HG02623 (cell line): ENCODE data around the gene MLST8.
"Not testable (repeated sequence)": the region's sequence is repeated elsewhere in the genome, so short reads cannot be mapped to it uniquely, and the experiment has no call there.

Experiments used
- ATAC-seq: cut with Tn5 transposase; IDR thresholded peaks from one replicate; pipeline ENCODE4 v1.9.1; 2021; ENCODE audit warnings: moderate library complexity; ENCODE audit not compliant: unreplicated experiment

The MLST8 gene

GRCh38 chr16:2190002-2190658, 15.1 kb upstream of the MLST8 start:
- ATAC-seq, result no peak

DNA sequence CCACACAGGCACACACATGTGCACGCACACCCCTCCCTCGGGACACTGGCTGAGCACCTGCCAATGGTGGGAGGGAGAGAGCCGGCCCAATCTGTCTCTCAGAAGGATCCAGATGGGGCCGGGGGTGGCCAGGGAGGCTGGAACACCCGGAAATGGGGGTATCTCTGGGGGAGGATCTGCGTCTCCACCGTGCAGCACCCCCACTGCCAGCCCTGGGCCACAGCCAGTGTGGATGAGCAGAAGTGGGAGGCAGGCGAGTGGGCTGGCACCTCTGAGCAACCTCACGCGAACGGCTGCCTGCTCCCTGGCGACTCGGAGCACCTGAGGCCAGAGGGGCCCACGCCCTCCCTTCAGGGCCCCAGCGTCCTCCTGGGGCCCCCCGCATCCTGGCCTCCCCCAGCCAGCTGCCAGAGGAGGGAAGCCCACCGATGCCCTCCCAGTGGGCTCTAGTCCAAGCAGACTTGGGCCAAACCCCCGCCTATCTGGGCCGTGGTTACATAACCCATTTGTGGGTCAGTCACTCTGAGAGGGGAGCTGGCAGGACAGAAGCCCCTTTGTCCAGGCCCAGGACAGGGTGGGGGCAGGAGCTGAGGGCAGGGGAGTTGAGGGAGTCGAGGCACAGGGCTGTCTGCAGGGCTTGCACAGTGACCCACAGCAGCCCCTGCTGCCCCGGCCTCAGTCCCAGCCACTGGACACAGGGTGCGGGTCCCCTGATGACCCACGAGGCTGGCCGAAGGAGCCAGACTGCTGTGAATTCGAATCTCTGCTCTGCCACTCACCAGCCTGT, 14.4 kb upstream of the MLST8 start:
- ATAC-seq, result no peak

DNA sequence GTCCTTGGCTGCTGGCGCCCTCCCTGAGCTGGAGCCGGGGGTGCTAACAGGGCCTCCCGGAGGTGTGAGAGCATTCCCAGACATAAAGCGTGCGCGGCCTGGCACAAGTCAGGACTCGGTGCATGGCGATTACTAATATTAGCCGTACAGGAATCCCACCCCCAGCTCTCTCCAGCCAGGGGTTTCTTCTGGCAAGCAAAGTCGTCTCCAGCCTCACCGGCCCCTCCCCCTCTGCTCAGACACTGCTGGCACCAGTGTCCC, 13.9 kb upstream of the MLST8 start:
- ATAC-seq, result no peak

DNA sequence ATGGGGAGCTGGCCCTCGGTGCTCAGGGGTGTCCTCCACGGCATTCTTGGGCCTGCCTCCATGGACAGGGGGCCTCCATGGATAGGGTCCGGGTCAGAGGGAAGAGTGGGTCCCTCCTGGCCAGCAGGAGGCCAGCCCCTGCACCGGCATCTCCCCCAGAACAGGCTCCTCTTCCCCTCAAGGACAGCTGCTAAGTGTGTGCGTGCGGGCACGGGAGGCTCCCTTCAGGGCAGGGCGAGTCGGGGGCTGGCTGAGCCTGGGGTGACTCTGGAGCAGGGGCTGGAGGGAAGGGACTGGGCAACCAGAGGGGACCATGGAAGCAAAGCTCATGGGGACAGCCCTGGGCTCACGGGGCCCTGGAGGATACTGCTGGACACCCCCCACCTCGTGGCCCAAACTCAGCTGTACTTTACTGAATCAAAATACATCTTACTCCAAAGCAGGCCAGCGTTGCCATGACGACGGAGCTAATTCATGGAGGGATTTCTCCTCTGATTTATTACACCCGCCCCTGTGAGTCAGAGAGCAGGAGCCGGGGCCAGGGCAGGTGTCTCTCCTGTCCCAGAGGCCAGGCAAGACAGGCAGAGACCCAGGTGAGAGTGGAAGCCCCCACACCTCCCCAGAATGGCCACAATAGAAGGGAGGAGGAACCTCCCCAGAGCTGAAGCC, 11.0 kb upstream of the MLST8 start:
- no peak for ATAC-seq

DNA sequence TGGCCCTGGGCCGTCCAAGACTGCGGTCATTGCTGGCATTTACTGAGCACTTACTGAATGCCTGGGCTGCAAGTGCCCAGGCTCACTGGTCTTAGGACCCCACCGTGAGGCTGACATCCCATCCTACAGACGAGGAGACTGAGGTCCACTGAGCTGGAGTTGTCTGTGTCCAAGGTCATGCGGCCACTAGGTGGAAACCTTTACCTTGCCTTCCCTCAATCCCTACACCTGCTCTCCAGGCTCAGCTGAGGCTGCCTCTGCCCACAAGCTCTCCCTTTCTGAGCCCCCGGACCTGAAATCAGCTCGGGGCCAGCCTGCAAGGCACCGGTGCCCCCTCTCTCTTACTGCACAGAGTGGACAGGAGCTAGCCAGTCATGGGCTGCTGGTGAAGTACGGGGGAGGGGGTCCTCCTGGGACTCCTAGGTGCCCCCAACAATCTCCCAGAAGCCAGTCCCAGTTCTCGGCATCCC, 10.4 kb upstream of the MLST8 start:
- no peak for ATAC-seq

GRCh38 chr16:2195322-2196161, 9.7 kb upstream of the MLST8 start:
- ATAC-seq, result no peak

DNA sequence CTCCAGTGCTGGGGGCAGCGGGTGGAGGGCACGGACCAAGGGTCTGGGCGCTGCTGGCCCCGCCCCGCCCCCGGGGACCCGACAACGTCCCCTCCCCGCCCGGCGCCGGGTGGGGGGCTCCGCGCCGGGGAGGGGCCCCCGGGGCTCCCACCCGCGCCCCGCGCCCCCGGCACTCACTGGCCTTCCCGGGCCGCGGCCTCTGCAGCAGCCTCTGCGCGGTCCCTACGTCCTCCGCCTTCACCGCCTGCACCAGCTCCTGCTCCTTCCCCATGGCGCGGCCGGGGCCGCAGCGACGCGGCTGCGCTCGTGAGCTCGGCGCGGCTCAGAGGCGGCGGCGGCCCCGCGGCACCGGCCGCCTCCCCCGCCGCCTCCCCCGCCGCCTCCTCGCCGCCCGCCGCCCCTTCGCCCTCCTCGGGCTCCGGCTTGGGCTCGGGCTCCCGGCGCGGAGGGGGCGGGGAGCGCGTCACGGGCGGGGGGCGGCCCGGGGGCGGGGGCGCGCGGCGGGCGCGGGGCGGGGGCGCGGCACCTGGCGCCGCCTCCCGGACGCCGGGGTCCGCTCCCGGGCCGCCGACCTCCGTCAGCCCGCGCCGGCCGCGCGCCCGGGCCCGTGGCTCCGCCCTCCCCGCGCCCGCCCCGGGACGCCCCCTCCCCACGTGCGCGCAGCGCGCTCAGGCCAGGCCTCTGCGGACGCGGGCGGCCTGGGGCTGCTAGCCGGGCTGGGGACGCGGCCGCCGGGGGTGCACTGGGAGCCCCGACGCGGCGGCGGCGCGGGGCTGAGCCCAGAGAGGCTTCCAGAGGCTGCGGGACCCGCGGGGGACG, 8.9 kb upstream of the MLST8 start, which contains the start of gene CASKIN1:
TSS of gene CASKIN1 (minus strand) at position 444 of the 819 bp plus-strand sequence. CDS start at position 271, 173 bp downstream.
- no peak for ATAC-seq

DNA sequence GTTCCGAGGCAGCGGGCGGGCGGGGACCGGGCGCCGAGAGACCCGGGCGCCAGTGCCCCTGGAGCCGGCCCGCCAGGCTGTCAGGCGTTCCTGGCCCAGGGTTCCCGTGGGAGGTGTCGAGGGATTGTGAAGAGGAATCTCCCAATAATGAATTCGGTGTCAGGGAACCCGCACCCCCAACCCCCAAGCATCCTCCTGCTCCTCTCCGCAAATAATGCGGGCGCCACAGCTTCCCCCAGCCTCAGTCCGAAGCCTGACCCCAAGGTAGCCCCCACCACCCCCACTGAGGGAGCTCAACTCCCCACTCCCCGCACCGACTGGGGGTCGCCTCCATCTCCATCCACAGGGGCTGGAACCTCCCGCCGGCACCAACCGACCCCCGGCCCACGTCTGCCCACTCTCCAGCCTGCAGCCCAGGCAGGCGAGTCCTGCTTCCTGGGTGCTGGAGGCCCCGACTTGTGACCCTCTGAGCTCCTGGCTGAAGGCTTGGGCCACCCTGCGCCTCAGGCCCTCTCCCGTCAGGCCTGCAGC, 8.2 kb upstream of the MLST8 start:
- ATAC-seq, result no peak

- ATAC-seq, result no peak
Observed at GRCh38 chr16:2197765-2198164, 7.5 kb upstream of the MLST8 start.

DNA sequence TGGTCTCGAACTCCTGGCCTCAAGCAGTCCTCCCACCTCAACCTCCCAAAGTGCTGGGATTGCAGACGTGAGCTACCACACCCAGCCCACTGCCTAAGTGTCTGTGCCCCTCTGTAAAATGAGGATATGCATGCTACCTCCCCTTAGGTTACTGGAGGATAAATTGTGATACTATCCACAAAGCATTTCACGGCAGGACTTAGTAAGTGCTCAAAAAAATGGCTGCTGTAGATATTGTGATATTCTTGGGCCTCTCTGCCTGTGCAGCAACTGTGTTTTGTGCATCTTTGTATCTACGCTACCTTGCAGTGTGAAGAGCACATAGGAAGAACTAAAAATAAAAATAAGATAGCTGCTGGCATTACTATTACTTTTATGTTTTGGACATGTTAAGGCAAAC, 7.0 kb upstream of the MLST8 start:
- no peak for ATAC-seq

- no peak for ATAC-seq
Observed at GRCh38 chr16:2199095-2199494, 6.2 kb upstream of the MLST8 start.

DNA sequence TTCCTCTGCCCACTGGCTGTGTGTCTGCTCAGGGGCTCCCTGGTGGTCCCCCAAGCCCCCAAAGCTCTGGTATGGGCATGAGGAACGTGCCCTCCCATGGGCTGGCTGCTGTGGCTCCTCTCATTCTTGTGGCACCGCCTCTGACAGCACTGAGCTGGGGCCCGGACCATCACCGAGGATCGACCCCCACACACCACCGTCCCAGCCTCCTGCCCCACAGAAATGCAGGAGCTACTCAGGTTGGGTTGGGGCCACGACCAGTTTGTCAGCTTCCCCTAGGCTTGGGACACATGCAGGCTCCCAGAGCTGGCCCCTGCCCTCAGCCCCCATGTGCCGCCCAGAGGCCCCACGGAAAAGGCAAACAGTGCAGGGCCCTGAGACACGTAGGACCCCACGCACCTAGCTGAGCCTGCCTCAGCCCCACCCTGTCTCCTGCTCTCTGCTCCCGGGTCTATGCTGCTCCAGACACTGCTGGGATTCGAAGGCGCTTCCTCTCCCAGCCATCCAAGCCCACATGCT, 5.6 kb upstream of the MLST8 start:
- ATAC-seq, result no peak

DNA sequence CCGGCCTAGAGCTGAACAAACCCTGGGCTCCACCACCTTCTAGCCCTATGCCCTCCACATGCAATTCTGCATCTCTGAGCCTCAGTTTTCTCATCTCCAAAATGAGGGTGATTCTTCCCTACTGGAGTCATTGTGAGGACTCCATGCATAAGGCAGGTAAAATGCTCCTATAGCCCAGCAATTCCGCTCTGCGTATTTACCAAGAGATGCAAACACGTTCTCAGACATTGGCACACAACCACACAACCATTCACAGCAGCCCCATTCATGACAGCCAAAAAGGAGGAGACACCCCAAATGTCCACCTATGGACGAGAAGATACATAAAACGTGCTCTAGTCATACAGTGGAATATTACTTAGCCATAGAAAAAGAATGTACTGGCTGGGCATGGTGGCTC, 4.9 kb upstream of the MLST8 start:
- ATAC-seq, result no peak

DNA sequence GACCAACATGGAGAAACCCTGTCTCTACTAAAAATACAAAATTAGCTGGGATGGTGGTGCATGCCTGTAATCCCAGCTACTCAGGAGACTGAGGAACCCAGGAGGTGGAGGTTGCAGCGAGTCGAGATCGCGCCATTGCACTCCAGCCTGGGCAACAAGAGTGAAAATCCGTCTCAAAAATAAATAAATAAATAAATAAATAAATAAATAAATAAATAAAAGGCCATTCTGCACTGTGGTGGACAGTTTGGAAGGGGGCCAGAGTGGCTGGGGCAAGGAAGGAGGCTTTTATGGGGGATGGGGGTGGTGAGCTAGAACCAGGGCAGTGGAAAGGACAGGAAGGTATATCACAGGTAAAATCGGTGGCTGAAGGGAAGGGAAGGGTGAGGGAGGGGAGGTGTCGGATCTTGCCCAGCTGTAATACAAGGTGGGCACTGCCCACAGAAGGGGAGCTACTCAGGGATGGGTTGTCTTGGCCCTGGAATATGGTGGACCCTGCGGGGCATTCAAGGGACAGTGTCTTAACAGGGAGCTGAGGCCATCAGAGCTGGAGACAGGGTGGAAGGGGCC, 2.0 kb upstream of the MLST8 start:
- not testable (repeated sequence) for ATAC-seq

GRCh38 chr16:2204416-2205103, 694 bp upstream of the MLST8 start:
- no peak for ATAC-seq

DNA sequence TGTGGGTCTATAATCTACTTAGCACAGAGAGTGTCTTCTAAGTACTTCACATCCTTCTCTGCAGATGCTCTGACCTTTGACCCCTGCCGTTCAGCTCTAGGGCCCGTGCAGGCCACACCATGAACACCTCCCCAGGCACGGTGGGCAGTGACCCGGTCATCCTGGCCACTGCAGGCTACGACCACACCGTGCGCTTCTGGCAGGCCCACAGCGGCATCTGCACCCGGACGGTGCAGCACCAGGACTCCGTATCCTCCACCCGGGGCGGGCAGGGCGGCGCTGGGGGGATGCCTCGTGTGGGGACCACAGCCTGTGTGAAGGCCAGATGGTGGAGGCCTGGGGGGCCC, 686 bp downstream of the MLST8 start:
- ATAC-seq, result no peak

- ATAC-seq, result no peak
Observed at GRCh38 chr16:2206420-2206779, 1.1 kb downstream of the MLST8 start.

DNA sequence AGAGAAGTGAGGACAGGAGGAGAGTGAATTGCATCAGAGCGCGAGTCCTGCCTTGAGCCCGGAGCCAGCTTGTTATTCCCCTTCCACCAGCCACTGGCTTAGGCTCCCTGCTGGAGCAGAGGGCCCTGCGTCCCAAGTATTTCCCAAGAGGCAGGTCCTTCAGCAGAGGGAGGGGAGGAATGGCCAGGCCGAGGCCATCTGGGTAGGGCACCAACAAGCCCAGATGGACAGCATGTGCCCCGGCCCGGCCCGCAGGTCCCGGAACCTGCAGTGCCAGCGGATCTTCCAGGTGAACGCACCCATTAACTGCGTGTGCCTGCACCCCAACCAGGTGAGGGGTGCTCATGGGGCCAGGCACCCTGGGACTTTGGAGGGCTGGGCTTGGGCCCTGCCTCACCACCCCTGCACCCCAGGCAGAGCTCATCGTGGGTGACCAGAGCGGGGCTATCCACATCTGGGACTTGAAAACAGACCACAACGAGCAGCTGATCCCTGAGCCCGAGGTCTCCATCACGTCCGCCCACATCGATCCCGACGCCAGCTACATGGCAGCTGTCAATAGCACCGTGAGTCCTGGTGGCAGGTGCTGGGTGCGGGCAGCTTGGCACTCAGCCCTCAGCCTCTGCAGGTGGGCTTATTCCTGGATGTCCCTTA, 1.7 kb downstream of the MLST8 start:
- no peak for ATAC-seq

DNA sequence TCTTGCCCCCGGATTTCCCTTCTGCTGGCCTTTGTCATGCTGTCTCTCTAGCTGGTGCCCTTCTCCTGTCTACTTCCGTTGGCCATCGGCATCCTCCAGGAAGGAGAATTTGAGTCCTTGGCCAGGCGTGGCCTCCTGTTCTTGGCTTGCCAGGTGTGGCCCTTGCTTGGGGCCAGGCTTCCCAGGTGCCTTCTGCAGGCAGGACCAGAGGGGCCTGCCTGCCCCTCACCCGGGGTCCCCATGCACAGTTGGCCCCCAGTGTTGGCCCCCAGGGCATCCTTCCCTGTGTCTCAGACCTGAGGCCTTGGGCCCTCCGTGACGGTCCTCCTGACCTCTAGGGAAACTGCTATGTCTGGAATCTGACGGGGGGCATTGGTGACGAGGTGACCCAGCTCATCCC, 2.6 kb downstream of the MLST8 start:
- ATAC-seq, result no peak
